Measurements from ENCODE around the gene ZNRF1.

DNA sequence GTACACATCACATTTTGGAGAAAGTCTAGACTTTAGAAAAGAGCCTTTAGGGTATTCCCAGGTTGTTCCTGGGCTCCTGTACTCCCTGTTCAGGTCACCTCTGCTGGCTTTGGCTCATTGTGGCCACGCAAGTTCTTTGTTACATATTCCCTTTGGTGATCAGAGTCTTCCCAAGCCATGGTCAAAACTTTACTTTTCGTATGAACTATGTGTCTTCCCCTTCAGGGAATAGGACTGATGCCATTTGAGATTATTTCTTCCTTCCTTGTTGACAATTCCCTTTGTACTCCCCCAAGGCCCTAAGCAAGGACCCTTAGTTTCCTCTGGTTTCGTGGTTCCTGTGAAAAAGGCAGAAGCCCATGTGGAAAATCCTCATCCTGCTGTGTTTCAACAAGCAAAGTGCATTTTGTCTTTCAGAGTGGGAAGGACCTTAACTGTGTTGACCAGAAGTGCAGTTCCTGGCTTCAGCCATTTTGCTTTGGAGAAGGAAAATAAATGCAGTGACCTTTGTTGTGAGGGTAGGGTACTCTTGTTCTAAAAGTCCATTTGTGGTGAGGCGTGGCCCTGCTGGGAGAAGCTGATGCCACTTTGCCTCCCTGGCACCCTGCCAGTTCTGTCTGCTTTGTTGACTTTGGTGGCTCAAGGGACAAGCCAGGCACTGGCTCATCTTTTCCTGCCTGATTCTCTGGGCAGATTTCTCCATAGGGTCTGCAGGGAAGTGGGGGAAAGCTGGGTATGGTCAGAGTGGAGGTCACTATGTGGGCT lies 55.1 kb downstream of the ZNRF1 start:
- TF ChIP-seq, protein P1, sequence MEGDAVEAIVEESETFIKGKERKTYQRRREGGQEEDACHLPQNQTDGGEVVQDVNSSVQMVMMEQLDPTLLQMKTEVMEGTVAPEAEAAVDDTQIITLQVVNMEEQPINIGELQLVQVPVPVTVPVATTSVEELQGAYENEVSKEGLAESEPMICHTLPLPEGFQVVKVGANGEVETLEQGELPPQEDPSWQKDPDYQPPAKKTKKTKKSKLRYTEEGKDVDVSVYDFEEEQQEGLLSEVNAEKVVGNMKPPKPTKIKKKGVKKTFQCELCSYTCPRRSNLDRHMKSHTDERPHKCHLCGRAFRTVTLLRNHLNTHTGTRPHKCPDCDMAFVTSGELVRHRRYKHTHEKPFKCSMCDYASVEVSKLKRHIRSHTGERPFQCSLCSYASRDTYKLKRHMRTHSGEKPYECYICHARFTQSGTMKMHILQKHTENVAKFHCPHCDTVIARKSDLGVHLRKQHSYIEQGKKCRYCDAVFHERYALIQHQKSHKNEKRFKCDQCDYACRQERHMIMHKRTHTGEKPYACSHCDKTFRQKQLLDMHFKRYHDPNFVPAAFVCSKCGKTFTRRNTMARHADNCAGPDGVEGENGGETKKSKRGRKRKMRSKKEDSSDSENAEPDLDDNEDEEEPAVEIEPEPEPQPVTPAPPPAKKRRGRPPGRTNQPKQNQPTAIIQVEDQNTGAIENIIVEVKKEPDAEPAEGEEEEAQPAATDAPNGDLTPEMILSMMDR (IDR thresholded peaks at IDR 0.05): no peak
- no peak for TF ChIP-seq POLR2A (IDR thresholded peaks at IDR 0.05)

All from heart left ventricle (tissue), 13 donors.